Esophagus squamous epithelium (tissue), 4 donors: ENCODE results near the gene MOAP1.

Source experiments
- CTCF ChIP-seq, 6 experiments: fragments of 450-650 bp in 4 of 6; fragments of 200-600 bp in 2 of 6; sonication (generic) in 2 of 6; IDR thresholded peaks; one replicate each; pipeline ENCODE4 v1.5.1; 2016 to 2019; ENCODE audit warnings: antibody characterized with exemption in 6 of 6, mild to moderate bottlenecking in 4 of 6, moderate library complexity in 4 of 6
- POLR2A ChIP-seq, 4 donors: fragments of 450-650 bp; IDR thresholded peaks; one replicate each; pipeline ENCODE4 v1.6.1; 2017; ENCODE audit warnings: antibody characterized with exemption in 4 of 4, mild to moderate bottlenecking in 4 of 4, moderate library complexity in 3 of 4

DNA sequence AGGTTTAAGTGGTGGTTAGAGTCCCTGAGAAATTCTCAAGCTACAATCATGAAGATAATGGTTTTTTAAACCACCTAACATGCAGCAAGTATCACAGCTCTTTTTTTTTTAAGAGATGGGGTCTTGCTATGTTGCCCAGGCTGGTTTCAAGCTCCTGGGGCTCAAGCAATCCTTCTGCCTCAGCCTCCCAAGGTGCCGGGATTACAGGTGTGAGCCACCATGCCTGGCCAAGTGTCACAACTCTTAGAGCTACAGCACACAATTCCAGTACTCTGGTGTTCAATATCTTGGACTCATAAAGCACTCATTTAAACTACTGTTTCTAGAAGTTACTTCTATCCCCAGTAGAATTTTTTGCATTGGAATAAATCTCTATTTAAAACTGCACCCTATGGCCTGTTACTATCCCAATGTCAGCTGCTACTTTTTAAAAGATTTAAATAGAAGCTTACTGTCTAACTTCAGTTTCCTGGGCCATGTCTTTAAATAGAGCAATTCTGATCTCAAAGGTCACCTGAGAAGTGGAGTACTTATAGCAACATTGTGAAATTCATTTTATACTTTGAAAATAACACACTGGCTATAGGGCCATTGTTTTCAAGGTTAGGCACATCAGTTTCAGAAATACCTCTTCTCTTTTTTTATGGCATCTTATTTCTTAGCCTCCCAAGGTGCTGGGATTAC is 10.8 kb upstream of the MOAP1 start:
- no peak for TF ChIP-seq CTCF (IDR thresholded peaks at IDR 0.05)
- TF ChIP-seq POLR2A (IDR thresholded peaks at IDR 0.05) = no peak
